Measurements from ENCODE around the gene ARL17A.
"Not testable (repeated sequence)": the region's sequence is repeated elsewhere in the genome, so short reads cannot be mapped to it uniquely, and the experiment has no call there.

ARL17A gene

DNA sequence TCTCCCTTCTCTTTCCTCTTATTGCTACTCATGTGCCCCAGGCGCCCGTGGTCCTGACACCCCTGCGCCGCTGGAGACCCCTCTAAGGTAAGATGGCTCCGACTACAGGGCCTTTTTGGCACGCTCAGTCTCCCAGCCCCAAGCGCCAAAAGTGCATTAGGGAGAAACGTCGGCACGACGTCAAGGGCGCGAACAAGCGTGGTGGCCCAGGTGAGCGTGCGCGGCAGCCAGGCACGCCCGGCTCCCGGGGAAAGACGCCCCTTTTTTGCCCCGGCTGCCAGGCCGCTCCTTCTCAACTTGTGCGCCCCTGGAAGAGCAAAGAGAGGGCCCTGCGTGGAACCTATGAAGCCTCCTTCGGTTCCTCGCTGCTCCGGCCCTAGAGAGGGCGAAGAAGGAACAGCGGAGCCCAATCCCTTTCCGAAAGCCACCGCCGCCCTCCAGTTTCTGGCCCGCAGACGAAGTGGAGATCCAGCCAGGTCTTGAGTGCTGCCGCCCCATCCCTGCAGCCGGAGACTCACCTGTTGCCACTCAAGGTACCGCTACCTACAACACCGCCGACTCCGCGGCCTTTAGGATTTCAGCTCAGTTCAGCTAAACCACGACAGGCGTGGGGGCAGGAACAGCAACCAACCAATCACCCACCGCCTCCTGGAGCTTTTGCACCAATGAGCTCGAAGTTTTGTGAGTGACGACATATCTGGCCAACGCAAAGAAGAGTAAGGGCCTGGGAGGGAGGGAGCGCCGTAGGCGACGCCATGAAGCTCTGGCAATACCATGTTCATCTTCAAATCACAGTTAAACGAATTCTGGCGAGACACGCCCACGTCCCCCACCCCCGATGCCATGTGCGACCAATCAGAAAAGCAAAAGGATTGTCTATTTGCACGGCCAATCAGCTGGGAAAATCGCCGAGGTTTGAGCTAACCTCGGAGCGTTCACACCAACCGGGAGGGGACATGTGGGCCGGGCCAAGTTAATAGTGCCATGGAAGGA, at the start of gene ARL17A:
TSS of gene ARL17A (minus strand) at position 609 of the 993 bp plus-strand sequence. CDS start 3,369 bp downstream, outside the sequence.
- not testable (repeated sequence) for DNase-seq

DNA sequence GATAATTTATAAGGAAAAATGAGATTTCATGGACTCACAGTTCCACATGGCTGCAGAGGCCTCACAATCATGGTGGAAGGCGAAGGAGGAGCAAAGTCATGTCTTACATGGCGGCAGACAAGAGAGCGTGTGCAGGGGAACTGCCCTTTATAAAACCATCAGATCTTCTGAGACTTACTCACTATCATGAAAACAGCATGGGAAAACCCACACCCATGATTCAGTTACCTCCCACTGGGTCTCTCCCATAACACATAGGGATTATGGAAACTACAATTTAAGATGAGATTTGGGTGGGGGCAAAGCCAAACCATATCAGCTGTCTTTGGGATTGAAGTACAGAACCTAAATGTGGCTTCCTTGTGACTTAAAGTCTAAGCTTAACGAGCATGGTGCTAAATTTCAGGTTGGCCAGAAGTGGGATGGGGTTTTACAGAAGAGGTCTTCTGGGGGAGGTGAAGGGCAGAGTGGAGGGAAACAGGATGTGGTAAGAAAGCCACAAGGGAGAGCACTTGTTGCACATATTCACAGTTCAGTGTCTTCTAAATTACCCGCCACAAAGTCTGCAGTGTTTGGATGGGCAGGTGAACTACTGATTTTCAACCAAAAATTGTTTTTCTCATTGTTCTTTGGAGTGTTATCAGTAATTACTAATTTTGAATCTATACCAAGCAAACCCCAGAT, 49.4 kb upstream of the ARL17A start:
- DNase-seq = not testable (repeated sequence)

DNA sequence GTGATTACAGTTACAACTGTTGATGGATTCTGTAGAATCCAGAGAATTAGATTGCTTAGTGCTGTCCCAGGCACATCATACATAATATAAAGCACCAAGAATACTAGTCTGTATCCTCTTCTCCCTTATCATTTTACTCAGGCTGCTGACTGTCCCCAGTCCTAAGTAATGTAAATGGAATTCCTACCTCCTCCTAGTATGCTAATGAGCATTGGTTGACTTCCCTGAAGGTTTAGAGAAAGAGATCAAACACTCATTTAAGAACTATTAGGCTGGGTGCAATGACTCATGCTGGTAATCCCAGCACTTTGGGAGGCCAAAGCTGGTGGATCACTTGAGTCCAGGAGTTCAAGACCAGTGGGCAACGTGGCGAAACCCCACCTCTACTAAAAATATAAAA, 48.0 kb upstream of the ARL17A start:
- DNase-seq = not testable (repeated sequence)

GRCh38 chr17:46624726-46625125, 45.2 kb upstream of the ARL17A start:
- DNase-seq = not testable (repeated sequence)

GRCh38 chr17:46623790-46624189, 44.3 kb upstream of the ARL17A start:
- DNase-seq = not testable (repeated sequence)

DNA sequence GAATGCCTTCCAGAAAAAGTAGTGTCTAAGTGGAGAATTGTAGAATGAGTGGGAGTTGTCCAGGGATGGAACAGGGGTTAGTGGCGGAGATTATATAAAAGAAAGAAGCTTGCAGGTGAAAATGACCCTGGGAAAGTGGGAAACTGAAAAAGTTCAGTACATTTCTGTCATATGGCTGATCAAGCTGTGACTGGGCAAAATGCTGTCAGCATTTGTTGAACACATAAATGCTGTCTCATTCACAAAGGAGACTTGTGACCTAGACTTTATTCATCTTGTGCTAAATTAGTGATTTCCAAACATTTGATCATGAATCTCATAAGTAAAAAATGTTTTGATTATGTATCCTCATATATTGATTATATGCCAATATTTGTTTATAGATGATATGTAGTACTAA, 39.5 kb upstream of the ARL17A start:
- DNase-seq = not testable (repeated sequence)

DNA sequence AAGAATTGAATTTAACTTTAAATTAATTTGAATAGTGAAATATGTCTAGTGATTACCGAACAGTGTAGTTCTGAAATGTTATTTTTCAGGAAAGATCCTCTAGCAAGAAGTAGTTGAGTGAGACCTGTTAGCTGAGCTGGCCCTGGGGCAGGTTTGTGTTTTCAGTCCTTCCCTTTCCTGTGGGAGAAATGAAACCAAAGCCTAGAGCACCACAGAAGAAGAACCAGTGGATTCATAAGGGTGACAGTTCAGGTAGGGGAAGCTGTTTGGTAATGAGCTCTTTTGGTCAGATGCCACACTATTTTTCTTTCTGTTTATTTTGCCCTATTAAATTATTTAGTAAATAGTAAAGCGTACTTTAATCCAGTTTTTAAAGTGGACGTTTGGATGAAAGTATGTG, 37.6 kb upstream of the ARL17A start:
- not testable (repeated sequence) for DNase-seq

GRCh38 chr17:46613876-46614275, 34.4 kb upstream of the ARL17A start:
- not testable (repeated sequence) for DNase-seq

GRCh38 chr17:46611304-46611703, 31.8 kb upstream of the ARL17A start:
- DNase-seq = not testable (repeated sequence)

DNA sequence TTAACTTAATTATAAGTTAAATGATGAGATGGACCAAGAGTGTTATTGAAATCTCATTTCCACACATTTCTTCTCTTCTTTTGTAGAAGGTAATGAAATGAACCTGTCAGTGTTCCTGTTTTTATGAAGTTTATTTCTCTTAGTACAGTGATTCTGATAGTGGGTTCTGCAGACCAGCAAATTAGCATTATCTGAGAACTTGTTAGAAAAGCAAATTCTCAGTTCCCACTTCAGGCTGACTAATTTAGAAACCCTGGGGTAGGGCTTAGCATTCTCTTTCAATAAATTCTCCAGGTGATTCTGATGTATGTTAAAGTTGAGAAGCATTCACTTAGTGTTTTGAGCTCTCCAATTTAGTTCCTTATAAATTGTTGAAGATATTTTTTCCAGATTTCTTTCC, 23.6 kb upstream of the ARL17A start:
- DNase-seq = not testable (repeated sequence)

DNA sequence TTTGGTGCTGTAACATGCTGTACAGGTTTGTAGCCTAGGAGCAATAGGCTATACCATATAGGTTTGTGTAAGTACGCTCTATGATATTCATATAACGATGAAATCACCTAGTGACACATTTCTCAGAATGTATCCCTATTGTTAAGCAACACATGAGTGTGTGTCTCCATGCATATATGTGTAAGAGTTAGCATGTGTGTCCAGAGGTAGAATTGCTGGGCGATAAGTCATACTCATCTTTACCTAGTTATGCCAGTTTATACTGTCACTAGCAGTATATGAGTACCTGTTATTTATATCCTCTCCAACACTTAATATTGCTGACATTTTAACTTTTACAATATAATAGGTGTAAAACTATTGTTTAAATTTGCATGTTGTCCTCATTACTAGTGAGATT, 21.3 kb upstream of the ARL17A start:
- DNase-seq = not testable (repeated sequence)

- not testable (repeated sequence) for DNase-seq
Measured at GRCh38 chr17:46598344-46598931, 18.9 kb upstream of the ARL17A start.

DNA sequence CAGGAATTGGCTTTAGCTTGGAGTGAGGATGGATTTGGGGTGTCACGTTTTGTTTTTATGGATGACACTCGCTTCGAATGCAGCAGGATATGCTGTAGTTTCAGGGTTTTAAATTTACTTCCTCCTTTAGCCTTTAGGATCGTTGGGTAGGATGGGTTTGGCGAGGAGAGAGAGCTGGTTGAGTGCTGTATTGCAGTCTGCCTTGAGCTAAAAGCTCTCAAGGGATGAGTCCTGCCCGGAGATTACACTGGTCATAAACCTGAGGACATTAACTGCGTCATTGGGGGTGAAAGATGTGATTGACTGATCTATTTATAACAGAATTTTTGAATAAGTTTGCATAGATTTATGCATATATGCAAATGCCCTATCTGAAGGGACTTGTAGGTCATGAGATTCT, 11.8 kb upstream of the ARL17A start:
- not testable (repeated sequence) for DNase-seq

GRCh38 chr17:46590157-46591146, 11.0 kb upstream of the ARL17A start, which contains the start of gene NSF:
Gene NSF (plus strand): TSS chr17:46590669. CDS start chr17:46590776, 107 bp downstream.
- DNase-seq = not testable (repeated sequence)

DNA sequence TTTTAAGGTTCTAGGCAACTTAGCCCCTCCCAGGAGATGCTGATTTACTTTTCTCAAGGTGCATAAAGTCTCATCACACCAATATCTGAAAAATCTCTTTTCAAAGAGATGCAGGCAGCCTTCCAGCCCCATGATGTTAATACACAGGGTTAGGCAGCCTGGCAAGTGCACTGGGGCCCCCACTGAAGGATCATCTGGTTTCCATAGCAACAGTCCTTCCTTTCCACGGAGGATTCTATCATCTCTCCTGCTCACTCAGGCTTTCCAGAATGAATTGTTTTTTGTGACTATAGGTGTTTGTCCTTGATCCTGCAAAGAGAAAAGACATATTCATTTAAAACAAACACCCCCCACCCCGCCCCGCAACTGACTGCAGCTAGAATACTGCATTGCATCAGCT, 6.0 kb upstream of the ARL17A start:
- DNase-seq = not testable (repeated sequence)

- not testable (repeated sequence) for DNase-seq
Measured at GRCh38 chr17:46580082-46580481, 591 bp upstream of the ARL17A start.

GRCh38 chr17:46571796-46572195, 7.7 kb downstream of the ARL17A start:
- not testable (repeated sequence) for DNase-seq

DNA sequence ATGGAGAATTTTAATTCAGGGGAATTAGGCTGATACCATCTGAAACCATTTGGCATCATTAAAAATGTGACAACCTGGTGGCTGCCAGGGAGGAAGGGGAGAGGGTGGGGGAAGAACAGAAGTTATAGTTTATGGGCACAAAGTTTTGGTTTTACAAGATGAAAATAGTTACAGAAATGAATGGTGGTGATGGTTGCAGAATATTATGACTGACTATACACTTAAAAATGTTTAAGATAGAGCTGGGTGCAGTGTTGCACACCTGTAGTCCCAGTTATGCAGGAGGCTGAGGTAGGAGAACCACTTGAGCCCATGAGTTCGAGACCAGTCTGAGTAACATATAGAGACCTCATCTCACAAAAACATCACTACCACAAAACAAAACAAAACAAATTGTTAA, 12.5 kb downstream of the ARL17A start:
- DNase-seq = not testable (repeated sequence)

DNA sequence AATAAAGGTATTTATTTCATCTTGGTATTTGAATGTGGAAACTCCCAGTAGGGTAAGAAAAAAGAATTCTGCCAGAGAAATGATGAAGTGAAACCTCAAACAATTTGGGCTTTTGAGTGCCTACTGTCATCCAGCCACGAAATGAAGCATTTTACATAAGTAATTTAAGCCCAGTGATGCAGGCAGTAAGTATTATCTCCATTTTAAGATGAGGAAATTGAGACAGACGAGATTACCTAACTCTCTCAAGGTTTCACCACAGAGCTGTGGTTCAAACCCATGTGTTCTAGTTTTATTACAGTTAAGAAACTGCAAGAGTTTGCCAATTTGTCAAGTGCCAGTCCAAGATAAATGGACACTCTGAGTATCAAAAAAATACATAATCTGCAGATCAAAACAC, 13.2 kb downstream of the ARL17A start:
- not testable (repeated sequence) for DNase-seq

GRCh38 chr17:46560048-46560447, 19.4 kb downstream of the ARL17A start:
- DNase-seq = not testable (repeated sequence)

- DNase-seq = not testable (repeated sequence)
Measured at GRCh38 chr17:46559155-46559554, 20.3 kb downstream of the ARL17A start.

DNA sequence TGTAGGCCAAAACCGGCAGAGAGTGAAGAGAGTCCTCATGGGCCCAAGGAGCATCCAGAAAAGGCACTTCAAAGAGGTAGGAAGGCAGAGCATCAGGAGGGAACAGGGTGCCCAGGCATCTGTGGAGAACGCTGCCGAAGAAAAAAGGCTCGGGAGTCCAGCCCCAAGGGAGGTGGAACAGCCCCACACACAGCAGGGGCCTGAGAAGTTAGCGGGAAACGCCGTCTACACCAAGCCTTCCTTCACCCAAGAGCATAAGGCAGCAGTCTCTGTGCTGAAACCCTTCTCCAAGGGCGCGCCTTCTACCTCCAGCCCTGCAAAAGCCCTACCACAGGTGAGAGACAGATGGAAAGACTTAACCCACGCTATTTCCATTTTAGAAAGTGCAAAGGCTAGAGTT, 30.9 kb downstream of the ARL17A start:
- not testable (repeated sequence) for DNase-seq

All from GOT3 (cell line).